C4-2B (cell line): Measurements from ENCODE around the gene OPCML.

Experiments used
- ZFX ChIP-seq: fragments of 450-650 bp; IDR thresholded peaks from 2 replicates; pipeline ENCODE4 v1.6.1; 2017
- TF ChIP-seq, protein P1 (sequence below): fragments of 450-650 bp; conservative IDR thresholded peaks from 2 replicates; pipeline ENCODE4 v1.5.1; 2017; ENCODE audit warnings: mild to moderate bottlenecking

- TF ChIP-seq, protein P1, sequence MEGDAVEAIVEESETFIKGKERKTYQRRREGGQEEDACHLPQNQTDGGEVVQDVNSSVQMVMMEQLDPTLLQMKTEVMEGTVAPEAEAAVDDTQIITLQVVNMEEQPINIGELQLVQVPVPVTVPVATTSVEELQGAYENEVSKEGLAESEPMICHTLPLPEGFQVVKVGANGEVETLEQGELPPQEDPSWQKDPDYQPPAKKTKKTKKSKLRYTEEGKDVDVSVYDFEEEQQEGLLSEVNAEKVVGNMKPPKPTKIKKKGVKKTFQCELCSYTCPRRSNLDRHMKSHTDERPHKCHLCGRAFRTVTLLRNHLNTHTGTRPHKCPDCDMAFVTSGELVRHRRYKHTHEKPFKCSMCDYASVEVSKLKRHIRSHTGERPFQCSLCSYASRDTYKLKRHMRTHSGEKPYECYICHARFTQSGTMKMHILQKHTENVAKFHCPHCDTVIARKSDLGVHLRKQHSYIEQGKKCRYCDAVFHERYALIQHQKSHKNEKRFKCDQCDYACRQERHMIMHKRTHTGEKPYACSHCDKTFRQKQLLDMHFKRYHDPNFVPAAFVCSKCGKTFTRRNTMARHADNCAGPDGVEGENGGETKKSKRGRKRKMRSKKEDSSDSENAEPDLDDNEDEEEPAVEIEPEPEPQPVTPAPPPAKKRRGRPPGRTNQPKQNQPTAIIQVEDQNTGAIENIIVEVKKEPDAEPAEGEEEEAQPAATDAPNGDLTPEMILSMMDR = no peak
- TF ChIP-seq ZFX = no peak
Observed at GRCh38 chr11:132742929-132743328, 789.4 kb downstream of the OPCML start.
